ENCODE measurements around the gene CAPN15. TPM values are rescaled to one million over a fixed set of nuclear protein-coding genes. Genes with fewer than 3 reads are reported as not detected.

CAPN15 gene
- total RNA-seq, 4 donors from 2014 or later: 21.8 to 42.7 (median 29.2) TPM

DNA sequence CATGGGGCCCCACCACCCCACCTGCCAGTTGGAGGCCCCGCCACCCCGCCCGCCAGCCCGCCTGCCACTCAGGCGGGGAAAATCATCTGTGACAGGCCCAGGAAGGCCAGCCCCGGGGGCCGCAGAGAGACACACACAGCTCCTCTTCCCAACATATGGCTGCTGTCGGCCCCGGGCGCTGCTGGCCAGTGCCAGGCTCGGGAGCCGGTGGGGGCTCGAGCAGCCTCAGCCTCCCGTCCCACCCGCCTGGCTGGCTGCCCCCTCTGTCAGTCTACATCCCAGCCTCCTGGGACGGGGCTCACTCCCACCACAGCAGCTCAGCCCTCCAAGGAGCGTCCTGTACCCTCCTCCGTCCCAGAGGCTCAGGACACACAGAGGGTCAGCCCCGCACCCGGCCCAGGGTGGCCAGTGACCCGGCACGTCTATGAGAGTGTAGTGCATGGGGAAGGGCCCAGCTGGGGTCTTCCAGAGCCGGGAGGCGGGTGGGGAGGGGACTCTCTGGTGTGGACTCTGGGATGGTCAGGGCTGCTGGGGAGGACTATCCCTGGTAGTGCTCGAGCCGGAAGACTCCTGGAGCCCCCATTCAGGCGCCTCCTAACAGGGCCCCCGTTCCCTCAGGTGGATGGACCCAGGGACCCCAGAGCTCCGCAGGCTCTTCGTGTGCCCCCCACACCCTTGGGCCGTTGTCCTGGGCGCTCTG is 29.1 kb downstream of the CAPN15 start:
- 92% methylated on average over 2 of the region's 32 CpGs; no CpG with 5 or more reads in 1 of the 2 donors for WGBS, 2 donors (ENCODE audit: low coverage in 1 of 2)

DNA sequence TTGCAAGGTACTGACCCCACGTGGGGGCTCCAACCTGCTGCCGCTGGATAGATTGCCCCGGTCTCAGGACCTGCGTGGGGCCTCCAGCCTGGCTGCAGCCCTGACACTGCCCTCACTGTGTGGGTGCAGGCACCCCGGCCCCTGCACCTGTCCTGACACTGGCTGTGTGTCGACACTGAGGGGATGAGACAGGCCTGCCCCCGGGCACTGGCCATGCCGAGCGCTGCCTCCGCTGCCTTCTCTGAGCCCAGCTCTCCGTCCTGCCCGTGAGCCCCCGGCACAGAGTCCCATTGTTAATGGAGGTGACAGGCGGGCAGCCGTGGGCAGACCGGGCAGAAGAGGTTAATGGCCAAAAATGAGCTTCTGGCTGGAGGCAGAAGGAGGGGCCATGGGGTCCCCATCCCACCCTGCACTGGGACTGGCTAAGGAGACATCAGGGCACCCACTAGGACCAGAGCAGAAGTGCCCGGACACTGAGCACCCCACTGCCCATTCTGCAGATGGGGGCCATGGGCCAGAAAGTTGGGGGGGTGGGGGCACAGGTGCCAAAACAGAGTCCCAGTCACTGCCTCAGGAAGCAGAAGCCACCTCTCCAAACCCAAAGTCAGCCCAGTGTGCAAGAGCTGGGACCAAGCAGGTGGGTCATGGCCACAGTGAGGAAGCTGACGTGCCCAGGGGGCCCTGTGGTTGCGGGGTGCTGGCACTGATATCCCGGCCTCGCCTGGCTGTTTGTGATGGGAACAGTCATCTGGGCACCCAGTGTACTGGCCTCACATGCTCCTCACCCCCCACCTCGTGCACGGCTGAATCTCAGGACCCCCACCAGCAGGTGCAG is 30.2 kb downstream of the CAPN15 start:
- no peak for ATAC-seq
- H3K27me3 ChIP-seq: peaks cover 48% of the 10 kb centered on the region
- H3K9me3 ChIP-seq: no peaks in the 10 kb centered on the region
- H3K4me3 ChIP-seq: no peak overlapping the region
- TF ChIP-seq POLR2A (IDR thresholded peaks at IDR 0.05): no peak
- peaks cover 0 to 23% (median 5%) of the 10 kb centered on the region in 3 donors for H3K4me1 ChIP-seq
- peaks cover 0 to 15% of the 10 kb centered on the region in 2 donors for H3K36me3 ChIP-seq
- 60% methylated on average over 3 of the region's 23 CpGs; no CpG with 5 or more reads in 1 of the 2 donors for WGBS, 2 donors (ENCODE audit: low coverage in 1 of 2)
- H3K27ac ChIP-seq: no peak overlapping the region

More for the DNA sequence above, 29.1 kb downstream of the CAPN15 start:
- Histone ChIP-seq H3K4me1 (peaks cover 0 to 23% (median 5%) of the 10 kb centered on the region in 3 donors), H3K4me3 (no peak overlapping the region), H3K27ac (no peak overlapping the region), H3K9me3 (no peaks in the 10 kb centered on the region), H3K27me3 (peaks cover 41% of the 10 kb centered on the region), H3K36me3 (peaks cover 0 to 26% of the 10 kb centered on the region in 2 donors)
- ATAC-seq: no peak
- TF ChIP-seq EP300 (IDR thresholded peaks at IDR 0.05): no peak
- TF ChIP-seq POLR2AphosphoS5 (IDR thresholded peaks at IDR 0.05): no peak
- TF ChIP-seq, protein P1, sequence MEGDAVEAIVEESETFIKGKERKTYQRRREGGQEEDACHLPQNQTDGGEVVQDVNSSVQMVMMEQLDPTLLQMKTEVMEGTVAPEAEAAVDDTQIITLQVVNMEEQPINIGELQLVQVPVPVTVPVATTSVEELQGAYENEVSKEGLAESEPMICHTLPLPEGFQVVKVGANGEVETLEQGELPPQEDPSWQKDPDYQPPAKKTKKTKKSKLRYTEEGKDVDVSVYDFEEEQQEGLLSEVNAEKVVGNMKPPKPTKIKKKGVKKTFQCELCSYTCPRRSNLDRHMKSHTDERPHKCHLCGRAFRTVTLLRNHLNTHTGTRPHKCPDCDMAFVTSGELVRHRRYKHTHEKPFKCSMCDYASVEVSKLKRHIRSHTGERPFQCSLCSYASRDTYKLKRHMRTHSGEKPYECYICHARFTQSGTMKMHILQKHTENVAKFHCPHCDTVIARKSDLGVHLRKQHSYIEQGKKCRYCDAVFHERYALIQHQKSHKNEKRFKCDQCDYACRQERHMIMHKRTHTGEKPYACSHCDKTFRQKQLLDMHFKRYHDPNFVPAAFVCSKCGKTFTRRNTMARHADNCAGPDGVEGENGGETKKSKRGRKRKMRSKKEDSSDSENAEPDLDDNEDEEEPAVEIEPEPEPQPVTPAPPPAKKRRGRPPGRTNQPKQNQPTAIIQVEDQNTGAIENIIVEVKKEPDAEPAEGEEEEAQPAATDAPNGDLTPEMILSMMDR (IDR thresholded peaks at IDR 0.05): no peak
- no peak for TF ChIP-seq POLR2A (IDR thresholded peaks at IDR 0.05)

DNA sequence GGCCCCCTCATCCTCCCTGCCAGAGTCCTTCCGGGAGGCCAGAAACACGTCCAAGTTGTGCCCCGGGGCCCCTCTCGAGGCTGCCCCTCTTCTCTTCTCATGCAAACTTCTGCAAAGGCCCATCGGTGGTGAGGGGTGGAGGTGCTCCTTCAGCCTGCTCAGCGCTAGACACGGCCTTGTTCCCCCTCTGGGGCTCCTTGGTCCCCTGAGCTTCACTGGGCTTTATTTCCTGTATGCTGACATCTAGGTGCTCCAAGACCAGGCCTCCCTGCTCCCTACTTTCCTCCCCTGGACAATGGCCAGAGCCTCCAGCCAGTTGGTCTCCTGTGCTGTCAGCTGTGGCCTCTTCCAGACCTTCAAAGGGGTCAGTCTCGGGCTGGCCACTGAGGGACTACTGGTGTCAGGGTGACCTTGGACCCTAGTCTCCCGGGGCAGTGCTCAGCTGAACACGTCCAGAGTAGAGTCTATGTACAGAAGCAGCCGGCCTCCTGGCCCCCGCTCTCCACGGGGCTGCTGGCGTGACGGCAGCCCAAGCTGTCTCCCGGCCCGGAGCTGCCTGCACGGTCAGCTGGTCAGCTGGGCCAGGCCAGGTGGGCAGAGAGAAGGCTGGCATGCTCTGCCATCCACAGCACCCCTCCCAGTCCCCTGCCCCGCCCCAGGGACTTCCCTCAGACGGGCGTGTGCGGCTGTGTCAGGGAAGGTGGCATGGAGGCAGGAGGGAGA is 30.9 kb downstream of the CAPN15 start:
- Histone ChIP-seq H3K27ac (no peak overlapping the region), H3K4me1 (peaks cover 0 to 23% (median 5%) of the 10 kb centered on the region in 3 donors), H3K9me3 (no peaks in the 10 kb centered on the region), H3K36me3 (peaks cover 0 to 7% of the 10 kb centered on the region in 2 donors), H3K27me3 (peaks cover 56% of the 10 kb centered on the region), H3K4me3 (no peak overlapping the region)
- no peak for ATAC-seq
- TF ChIP-seq POLR2A (IDR thresholded peaks at IDR 0.05): no peak
- TF ChIP-seq, protein P1 (IDR thresholded peaks at IDR 0.05): no peak
- TF ChIP-seq EP300 (IDR thresholded peaks at IDR 0.05): no peak
- no peak for TF ChIP-seq POLR2AphosphoS5 (IDR thresholded peaks at IDR 0.05)
- WGBS, 2 donors (ENCODE audit: low coverage in 1 of 2): 40% methylated on average over 4 of the region's 22 CpGs; no CpG with 5 or more reads in 1 of the 2 donors

DNA sequence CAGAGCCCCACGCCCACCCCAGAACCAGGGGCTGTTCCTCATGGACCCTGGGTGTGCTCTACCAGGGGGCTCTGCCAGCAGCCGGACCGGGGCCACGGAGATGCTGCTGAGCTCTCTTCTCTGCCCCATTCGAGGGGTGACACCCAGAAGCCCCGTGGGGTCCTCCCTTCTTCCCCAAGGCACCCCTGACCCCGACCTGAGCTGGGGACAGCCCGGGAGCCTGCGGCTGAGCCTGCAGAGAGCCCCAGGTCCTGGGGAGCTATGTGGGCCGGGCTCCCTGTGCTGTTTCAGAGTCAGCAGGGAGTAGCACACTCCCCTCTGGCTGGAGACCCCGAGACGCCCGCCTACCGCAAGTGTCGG is 31.5 kb downstream of the CAPN15 start:
- H3K4me3 ChIP-seq: no peak overlapping the region
- no CpG with 5 or more reads among the region's 15 CpGs for WGBS, 2 donors (ENCODE audit: low coverage in 1 of 2)
- peaks cover 0 to 23% (median 5%) of the 10 kb centered on the region in 3 donors for H3K4me1 ChIP-seq
- H3K36me3 ChIP-seq: peaks cover 0 to 2% of the 10 kb centered on the region in 2 donors
- ATAC-seq: no peak
- H3K27ac ChIP-seq: no peak overlapping the region
- no peaks in the 10 kb centered on the region for H3K9me3 ChIP-seq
- H3K27me3 ChIP-seq: peaks cover 61% of the 10 kb centered on the region
- TF ChIP-seq POLR2AphosphoS5 (IDR thresholded peaks at IDR 0.05) (no peak), POLR2A (IDR thresholded peaks at IDR 0.05) (no peak), EP300 (IDR thresholded peaks at IDR 0.05) (no peak)
- TF ChIP-seq, protein P1 (IDR thresholded peaks at IDR 0.05): no peak

All from gastroesophageal sphincter (tissue), 4 donors.